ENCODE measurements around the gene IKZF3. TPM values are rescaled to one million over a fixed set of nuclear protein-coding genes. Genes with fewer than 3 reads are reported as not detected.

IKZF3 gene
- total RNA-seq, 1 donor = not detected

DNA sequence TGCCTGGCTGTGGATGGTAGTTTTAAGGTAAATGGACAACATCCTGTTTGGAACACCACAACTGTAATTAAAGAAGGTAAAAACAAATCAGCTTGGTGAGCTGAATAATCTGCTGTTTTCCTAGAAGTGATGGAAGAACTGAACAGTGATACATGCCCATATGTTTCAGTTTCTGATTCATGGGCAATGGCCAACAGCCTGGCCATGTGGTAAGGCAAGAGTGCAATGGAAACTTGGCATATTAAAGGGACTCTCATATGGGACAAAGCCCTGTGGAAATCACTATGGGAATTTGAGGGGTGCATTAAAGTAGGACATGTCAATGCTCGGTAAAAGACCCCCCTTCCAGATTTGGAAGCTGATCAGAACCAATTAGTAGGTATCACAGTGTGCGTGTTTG, 37.8 kb downstream of the IKZF3 start:
- TF ChIP-seq, protein P1, sequence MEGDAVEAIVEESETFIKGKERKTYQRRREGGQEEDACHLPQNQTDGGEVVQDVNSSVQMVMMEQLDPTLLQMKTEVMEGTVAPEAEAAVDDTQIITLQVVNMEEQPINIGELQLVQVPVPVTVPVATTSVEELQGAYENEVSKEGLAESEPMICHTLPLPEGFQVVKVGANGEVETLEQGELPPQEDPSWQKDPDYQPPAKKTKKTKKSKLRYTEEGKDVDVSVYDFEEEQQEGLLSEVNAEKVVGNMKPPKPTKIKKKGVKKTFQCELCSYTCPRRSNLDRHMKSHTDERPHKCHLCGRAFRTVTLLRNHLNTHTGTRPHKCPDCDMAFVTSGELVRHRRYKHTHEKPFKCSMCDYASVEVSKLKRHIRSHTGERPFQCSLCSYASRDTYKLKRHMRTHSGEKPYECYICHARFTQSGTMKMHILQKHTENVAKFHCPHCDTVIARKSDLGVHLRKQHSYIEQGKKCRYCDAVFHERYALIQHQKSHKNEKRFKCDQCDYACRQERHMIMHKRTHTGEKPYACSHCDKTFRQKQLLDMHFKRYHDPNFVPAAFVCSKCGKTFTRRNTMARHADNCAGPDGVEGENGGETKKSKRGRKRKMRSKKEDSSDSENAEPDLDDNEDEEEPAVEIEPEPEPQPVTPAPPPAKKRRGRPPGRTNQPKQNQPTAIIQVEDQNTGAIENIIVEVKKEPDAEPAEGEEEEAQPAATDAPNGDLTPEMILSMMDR (IDR thresholded peaks at IDR 0.05; ENCODE audit: insufficient read depth, low read length) = no peak
- no peak for DNase-seq (ENCODE audit: low read depth)
- no peak overlapping the region for H3K4me3 ChIP-seq (ENCODE audit: low read depth, low read length)

DNA sequence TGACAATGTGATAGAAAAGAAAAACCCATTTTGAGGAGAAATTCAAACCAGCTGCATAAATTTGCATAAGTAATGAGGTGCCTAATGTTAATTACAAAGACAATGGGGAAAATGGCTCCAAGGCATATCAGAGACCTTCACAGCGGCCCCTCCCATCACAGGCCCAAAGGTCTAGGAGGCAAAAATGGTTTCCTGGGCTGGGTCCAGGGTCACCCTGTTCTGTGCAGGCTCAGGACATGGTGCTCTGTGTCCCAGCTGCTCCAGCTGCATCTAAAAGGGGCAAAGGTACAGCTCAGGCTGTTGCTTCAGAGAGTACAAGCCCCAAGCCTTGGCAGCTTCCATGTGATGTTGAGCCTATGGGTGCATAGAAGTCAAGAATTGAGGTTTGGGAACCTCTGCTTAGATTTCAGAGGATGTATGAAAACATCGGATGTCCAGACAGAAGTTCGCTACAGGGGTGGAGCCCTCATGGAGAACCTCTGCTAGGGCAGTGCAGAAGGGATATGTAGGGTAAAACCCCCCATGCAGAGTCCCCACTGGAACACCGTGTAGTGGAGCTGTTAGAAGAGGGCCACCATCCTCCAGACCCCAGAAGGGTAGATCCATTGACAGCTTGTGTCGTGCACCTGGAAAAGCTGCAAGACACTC, 40.6 kb downstream of the IKZF3 start:
- H3K4me3 ChIP-seq (ENCODE audit: low read depth, low read length) = no peak overlapping the region
- no peak for DNase-seq (ENCODE audit: low read depth)
- TF ChIP-seq, protein P1 (IDR thresholded peaks at IDR 0.05; ENCODE audit: insufficient read depth, low read length) = no peak

DNA sequence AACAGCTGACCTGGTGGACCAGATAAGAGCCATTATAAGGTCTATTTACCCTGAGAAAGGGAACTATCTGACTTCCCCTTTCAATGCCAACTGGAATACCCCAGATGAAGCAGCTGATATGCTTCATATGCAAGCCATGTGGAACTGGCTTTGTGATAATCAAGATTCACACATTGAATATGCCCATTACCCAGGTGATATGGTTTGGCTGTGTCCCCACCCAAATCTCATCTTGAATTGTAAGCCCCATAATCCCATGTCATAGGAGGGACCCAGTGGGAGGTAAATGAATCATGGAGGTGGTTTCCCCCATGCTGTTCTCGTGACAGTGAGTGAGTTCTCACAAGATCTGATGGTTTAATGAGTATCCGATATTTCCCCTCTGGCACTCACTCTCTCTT, 42.1 kb downstream of the IKZF3 start:
- no peak for DNase-seq (ENCODE audit: low read depth)
- H3K4me3 ChIP-seq (ENCODE audit: low read depth, low read length) = no peak overlapping the region
- TF ChIP-seq, protein P1 (IDR thresholded peaks at IDR 0.05; ENCODE audit: insufficient read depth, low read length) = no peak

DNA sequence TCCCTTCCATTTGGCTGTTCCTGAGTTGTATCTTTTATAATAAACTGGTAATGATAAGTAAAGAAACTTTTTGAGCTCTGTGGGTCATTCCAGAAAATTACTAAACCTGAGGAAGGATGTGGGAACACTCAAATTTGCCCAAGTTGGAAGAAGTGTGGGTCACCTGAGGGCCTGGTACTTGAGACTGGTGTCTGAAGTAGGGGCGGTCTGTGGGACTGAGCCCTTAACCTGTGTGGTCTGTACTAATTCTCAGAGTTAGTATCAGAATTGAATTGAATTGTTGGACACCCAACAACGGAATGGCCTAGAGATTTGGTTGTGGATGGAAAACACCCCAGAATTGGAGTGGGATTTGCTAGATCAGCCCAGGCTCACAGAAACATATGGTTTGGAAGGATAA, 43.1 kb downstream of the IKZF3 start:
- DNase-seq (ENCODE audit: low read depth) = no peak
- no peak overlapping the region for H3K4me3 ChIP-seq (ENCODE audit: low read depth, low read length)
- TF ChIP-seq, protein P1 (IDR thresholded peaks at IDR 0.05; ENCODE audit: insufficient read depth, low read length) = no peak

DNA sequence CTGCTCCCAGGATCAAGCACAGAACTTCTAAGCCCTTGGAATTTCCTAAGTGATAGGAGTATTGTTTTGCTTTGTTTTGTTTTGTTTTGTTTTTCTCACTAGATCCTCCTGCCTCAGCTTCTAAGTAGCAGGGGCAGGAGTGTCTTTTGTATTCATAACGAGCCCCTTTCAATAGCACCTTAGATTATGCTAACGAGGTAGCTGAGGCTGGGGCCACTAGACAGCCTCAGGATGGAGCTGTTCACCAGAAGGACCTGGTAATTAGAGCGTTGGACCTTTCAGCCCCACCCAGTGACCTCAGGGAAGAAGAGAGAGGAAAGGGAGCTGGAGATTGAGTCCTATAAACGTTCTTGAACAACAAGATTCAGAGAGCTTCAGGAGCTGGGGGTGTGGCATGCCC, 43.6 kb downstream of the IKZF3 start:
- TF ChIP-seq, protein P1 (IDR thresholded peaks at IDR 0.05; ENCODE audit: insufficient read depth, low read length) = no peak
- H3K4me3 ChIP-seq (ENCODE audit: low read depth, low read length) = no peak overlapping the region
- DNase-seq (ENCODE audit: low read depth) = no peak

DNA sequence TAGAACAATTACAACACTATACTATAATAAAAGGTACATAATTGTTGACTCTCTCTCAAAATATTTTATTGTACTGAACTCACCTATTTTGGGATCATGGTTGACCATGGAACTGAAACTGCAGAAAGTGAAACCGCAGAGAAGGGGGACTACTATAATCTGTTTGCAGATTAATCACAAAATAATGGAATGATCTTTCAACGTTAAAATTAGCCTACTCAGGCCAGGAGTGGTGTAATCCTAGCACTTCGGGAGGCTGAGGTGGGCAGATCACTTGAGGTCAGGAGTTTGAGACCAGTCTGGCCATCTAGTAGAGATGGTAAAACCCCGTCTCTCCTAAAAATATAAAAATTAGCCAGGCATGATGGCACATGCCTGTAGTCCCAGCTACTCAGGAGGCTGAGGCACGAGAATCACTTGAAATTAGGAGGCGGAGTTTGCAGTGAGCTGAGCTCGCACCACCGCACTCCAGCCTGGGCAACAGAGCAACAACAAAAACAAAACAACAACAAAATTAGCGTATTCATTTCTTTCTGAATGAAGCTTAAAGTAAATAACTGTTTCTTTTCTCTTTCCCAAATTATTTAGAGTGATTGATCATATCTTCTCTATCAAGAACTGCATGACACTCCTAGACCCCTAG, 45.6 kb downstream of the IKZF3 start:
- H3K4me3 ChIP-seq (ENCODE audit: low read depth, low read length) = no peak overlapping the region
- no peak for DNase-seq (ENCODE audit: low read depth)
- TF ChIP-seq, protein P1 (IDR thresholded peaks at IDR 0.05; ENCODE audit: insufficient read depth, low read length) = no peak
